ENCODE results near the gene SDCCAG8.

The SDCCAG8 gene

GRCh38 chr1:243483071-243483771, 227.4 kb downstream of the SDCCAG8 start:
- no peak for TF ChIP-seq MYC (IDR thresholded peaks at IDR 0.05; ENCODE audit: low read depth, low read length)
- TF ChIP-seq MAX (IDR thresholded peaks at IDR 0.05; ENCODE audit: low read depth, low read length): no peak
- no peak for TF ChIP-seq POLR2A (IDR thresholded peaks at IDR 0.05; ENCODE audit: extremely low read depth, insufficient read length)
- TF ChIP-seq CTCF (IDR thresholded peaks at IDR 0.05; ENCODE audit: low read depth, low read length): no peak
- DNase-seq (ENCODE audit: low read depth): no peak
- no peak overlapping the region for H3K4me3 ChIP-seq (ENCODE audit: low read depth, low read length)

- DNase-seq (ENCODE audit: low read depth): no peak
- H3K4me3 ChIP-seq (ENCODE audit: low read depth, low read length): no peak overlapping the region
- TF ChIP-seq POLR2A (IDR thresholded peaks at IDR 0.05; ENCODE audit: extremely low read depth, insufficient read length) (no peak), CTCF (IDR thresholded peaks at IDR 0.05; ENCODE audit: low read depth, low read length) (no peak), MYC (IDR thresholded peaks at IDR 0.05; ENCODE audit: low read depth, low read length) (no peak), MAX (IDR thresholded peaks at IDR 0.05; ENCODE audit: low read depth, low read length) (no peak)
These were observed 228.1 kb downstream of the SDCCAG8 start for GRCh38 chr1:243483952-243484351.

- H3K4me3 ChIP-seq (ENCODE audit: low read depth, low read length): no peak overlapping the region
- no peak for DNase-seq (ENCODE audit: low read depth)
- TF ChIP-seq POLR2A (IDR thresholded peaks at IDR 0.05; ENCODE audit: extremely low read depth, insufficient read length) (no peak), MYC (IDR thresholded peaks at IDR 0.05; ENCODE audit: low read depth, low read length) (no peak), MAX (IDR thresholded peaks at IDR 0.05; ENCODE audit: low read depth, low read length) (no peak), CTCF (IDR thresholded peaks at IDR 0.05; ENCODE audit: low read depth, low read length) (no peak)
These were observed 231.3 kb downstream of the SDCCAG8 start for GRCh38 chr1:243487036-243487648.

- no peak overlapping the region for H3K4me3 ChIP-seq (ENCODE audit: low read depth, low read length)
- no peak for TF ChIP-seq MAX (IDR thresholded peaks at IDR 0.05; ENCODE audit: low read depth, low read length)
- TF ChIP-seq CTCF (IDR thresholded peaks at IDR 0.05; ENCODE audit: low read depth, low read length): no peak
- TF ChIP-seq POLR2A (IDR thresholded peaks at IDR 0.05; ENCODE audit: extremely low read depth, insufficient read length): no peak
- no peak for TF ChIP-seq MYC (IDR thresholded peaks at IDR 0.05; ENCODE audit: low read depth, low read length)
- DNase-seq (ENCODE audit: low read depth): no peak
These were observed 231.9 kb downstream of the SDCCAG8 start for GRCh38 chr1:243487649-243488227.

GRCh38 chr1:243488459-243489157, 232.8 kb downstream of the SDCCAG8 start:
- no peak overlapping the region for H3K4me3 ChIP-seq (ENCODE audit: low read depth, low read length)
- no peak for TF ChIP-seq MAX (IDR thresholded peaks at IDR 0.05; ENCODE audit: low read depth, low read length)
- TF ChIP-seq CTCF (IDR thresholded peaks at IDR 0.05; ENCODE audit: low read depth, low read length): no peak
- TF ChIP-seq POLR2A (IDR thresholded peaks at IDR 0.05; ENCODE audit: extremely low read depth, insufficient read length): no peak
- TF ChIP-seq MYC (IDR thresholded peaks at IDR 0.05; ENCODE audit: low read depth, low read length): no peak
- DNase-seq (ENCODE audit: low read depth): no peak
